ENCODE measurements around the gene CNTNAP2. TPM values are rescaled to one million over a fixed set of nuclear protein-coding genes. Genes with fewer than 3 reads are reported as not detected.

Gene CNTNAP2
- total and polyA plus RNA-seq, 4 donors = 0.14 to 2.3 (median 1.1) TPM

DNA sequence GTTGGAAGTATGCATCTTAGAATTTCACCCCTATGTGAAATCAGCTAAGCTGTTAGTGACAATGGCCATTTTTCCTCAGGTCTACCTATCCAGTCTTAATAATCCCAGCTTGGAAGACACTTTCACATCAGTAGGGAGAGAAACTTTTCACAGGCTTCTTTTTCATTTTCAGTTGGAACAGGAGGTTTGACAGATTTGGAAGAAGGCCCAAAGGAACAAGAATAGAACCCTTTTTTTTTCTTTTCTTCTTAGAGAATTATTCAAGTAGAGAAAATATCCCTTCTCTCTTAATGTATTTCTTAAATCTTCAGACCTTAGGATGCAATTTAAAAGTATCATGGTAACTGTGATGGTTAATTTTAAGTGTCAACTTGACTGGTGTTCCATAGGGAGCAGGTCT is 2063.5 kb downstream of the CNTNAP2 start:
- Histone ChIP-seq H3K9ac (ENCODE audit: low read depth in 1 of 2, low read length in 2 of 2) (no peak overlapping the region), H3K27ac (ENCODE audit: low read depth in 1 of 2, low read length in 2 of 2) (no peak overlapping the region), H3K4me3 (ENCODE audit: low read depth in 1 of 3, low read length in 3 of 3) (no peak overlapping the region), H3K4me1 (ENCODE audit: control insufficient read depth in 4 of 4, insufficient read depth in 4 of 4, low read length in 3 of 4) (no peaks in the 10 kb centered on the region), H3K9me3 (ENCODE audit: control insufficient read depth in 4 of 4, low read length in 3 of 4) (no peaks in the 10 kb centered on the region), H3K27me3 (ENCODE audit: control insufficient read depth in 4 of 4, insufficient read depth in 4 of 4, low read length in 3 of 4) (peaks cover 0 to 9% (median 0%) of the 10 kb centered on the region in 4 donors), H3K36me3 (ENCODE audit: control insufficient read depth in 4 of 4, insufficient read depth in 3 of 4, low read depth in 1 of 4, low read length in 3 of 4) (no peaks in the 10 kb centered on the region)
- no peak for DNase-seq (ENCODE audit: low spot score)
- no peak for TF ChIP-seq FOXA1 (IDR thresholded peaks at IDR 0.05)
- no peak for TF ChIP-seq FOXA2 (IDR thresholded peaks at IDR 0.05)
- no peak for TF ChIP-seq HNF4G (IDR thresholded peaks at IDR 0.05)
- no peak for TF ChIP-seq JUND (IDR thresholded peaks at IDR 0.05)
- TF ChIP-seq YY1 (IDR thresholded peaks at IDR 0.05) = no peak
- TF ChIP-seq TAF1 (conservative IDR thresholded peaks at IDR 0.05) = no peak
- TF ChIP-seq, protein P1, sequence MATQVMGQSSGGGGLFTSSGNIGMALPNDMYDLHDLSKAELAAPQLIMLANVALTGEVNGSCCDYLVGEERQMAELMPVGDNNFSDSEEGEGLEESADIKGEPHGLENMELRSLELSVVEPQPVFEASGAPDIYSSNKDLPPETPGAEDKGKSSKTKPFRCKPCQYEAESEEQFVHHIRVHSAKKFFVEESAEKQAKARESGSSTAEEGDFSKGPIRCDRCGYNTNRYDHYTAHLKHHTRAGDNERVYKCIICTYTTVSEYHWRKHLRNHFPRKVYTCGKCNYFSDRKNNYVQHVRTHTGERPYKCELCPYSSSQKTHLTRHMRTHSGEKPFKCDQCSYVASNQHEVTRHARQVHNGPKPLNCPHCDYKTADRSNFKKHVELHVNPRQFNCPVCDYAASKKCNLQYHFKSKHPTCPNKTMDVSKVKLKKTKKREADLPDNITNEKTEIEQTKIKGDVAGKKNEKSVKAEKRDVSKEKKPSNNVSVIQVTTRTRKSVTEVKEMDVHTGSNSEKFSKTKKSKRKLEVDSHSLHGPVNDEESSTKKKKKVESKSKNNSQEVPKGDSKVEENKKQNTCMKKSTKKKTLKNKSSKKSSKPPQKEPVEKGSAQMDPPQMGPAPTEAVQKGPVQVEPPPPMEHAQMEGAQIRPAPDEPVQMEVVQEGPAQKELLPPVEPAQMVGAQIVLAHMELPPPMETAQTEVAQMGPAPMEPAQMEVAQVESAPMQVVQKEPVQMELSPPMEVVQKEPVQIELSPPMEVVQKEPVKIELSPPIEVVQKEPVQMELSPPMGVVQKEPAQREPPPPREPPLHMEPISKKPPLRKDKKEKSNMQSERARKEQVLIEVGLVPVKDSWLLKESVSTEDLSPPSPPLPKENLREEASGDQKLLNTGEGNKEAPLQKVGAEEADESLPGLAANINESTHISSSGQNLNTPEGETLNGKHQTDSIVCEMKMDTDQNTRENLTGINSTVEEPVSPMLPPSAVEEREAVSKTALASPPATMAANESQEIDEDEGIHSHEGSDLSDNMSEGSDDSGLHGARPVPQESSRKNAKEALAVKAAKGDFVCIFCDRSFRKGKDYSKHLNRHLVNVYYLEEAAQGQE (IDR thresholded peaks at IDR 0.05) = no peak
- TF ChIP-seq HNF4A (conservative IDR thresholded peaks at IDR 0.05) = no peak
- TF ChIP-seq NR2F2 (IDR thresholded peaks at IDR 0.05) = no peak

DNA sequence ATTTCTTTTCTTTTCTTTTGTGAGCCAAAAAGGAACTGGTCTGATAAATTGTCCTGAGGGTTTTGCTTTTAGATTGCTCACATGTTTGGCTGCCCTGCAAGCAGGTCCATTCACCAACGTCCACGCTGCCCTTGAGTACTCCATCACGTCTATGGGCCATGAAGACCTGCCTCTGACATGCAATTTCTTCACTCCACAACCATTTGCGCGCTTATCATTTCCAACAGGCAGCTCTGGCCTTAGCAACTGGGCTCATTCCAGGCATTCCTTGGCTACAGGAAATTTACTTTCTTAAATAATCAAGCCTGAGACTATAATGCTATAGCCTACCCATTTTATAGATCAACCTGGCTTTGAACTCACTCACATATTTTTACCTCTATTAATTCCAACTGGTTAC is 2065.7 kb downstream of the CNTNAP2 start:
- H3K9me3 ChIP-seq (ENCODE audit: control insufficient read depth in 4 of 4, low read length in 3 of 4) = no peaks in the 10 kb centered on the region
- TF ChIP-seq, protein P2, sequence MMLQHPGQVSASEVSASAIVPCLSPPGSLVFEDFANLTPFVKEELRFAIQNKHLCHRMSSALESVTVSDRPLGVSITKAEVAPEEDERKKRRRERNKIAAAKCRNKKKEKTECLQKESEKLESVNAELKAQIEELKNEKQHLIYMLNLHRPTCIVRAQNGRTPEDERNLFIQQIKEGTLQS (IDR thresholded peaks at IDR 0.05) = no peak
- TF ChIP-seq, protein P3, sequence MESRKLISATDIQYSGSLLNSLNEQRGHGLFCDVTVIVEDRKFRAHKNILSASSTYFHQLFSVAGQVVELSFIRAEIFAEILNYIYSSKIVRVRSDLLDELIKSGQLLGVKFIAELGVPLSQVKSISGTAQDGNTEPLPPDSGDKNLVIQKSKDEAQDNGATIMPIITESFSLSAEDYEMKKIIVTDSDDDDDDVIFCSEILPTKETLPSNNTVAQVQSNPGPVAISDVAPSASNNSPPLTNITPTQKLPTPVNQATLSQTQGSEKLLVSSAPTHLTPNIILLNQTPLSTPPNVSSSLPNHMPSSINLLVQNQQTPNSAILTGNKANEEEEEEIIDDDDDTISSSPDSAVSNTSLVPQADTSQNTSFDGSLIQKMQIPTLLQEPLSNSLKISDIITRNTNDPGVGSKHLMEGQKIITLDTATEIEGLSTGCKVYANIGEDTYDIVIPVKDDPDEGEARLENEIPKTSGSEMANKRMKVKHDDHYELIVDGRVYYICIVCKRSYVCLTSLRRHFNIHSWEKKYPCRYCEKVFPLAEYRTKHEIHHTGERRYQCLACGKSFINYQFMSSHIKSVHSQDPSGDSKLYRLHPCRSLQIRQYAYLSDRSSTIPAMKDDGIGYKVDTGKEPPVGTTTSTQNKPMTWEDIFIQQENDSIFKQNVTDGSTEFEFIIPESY (IDR thresholded peaks at IDR 0.05) = no peak
- TF ChIP-seq JUND (IDR thresholded peaks at IDR 0.05) = no peak
- no peak for TF ChIP-seq HNF4A (conservative IDR thresholded peaks at IDR 0.05)
- TF ChIP-seq, protein P1 (IDR thresholded peaks at IDR 0.05) = no peak
- no peak for TF ChIP-seq RAD21 (IDR thresholded peaks at IDR 0.05)
- no peak for TF ChIP-seq GABPA (IDR thresholded peaks at IDR 0.05 in 1 of 2, conservative IDR thresholded peaks at IDR 0.05 in 1 of 2)
- TF ChIP-seq CTCF (IDR thresholded peaks at IDR 0.05; ENCODE audit: low read depth, low read length, missing input control) = no peak
- TF ChIP-seq, protein P4, sequence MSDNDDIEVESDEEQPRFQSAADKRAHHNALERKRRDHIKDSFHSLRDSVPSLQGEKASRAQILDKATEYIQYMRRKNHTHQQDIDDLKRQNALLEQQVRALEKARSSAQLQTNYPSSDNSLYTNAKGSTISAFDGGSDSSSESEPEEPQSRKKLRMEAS (IDR thresholded peaks at IDR 0.05) = no peak
- no peak for TF ChIP-seq FOXA2 (IDR thresholded peaks at IDR 0.05)
- no peak for TF ChIP-seq EGR1 (IDR thresholded peaks at IDR 0.05; ENCODE audit: low read depth in 2 of 2)
- TF ChIP-seq NR2F2 (IDR thresholded peaks at IDR 0.05) = no peak
- TF ChIP-seq SP1 (IDR thresholded peaks at IDR 0.05) = no peak
- no peak for TF ChIP-seq FOXA1 (IDR thresholded peaks at IDR 0.05)
- no peak for TF ChIP-seq HNF4G (IDR thresholded peaks at IDR 0.05)
- no peak for TF ChIP-seq YY1 (IDR thresholded peaks at IDR 0.05)
- TF ChIP-seq RXRA (IDR thresholded peaks at IDR 0.05) = no peak
- no peak for TF ChIP-seq TAF1 (conservative IDR thresholded peaks at IDR 0.05)
- WGBS = 67% methylated on average over 5 of the region's 5 CpGs
- no peak overlapping the region for H3K4me3 ChIP-seq (ENCODE audit: low read depth in 1 of 3, low read length in 3 of 3)
- no peaks in the 10 kb centered on the region for H3K36me3 ChIP-seq (ENCODE audit: control insufficient read depth in 4 of 4, insufficient read depth in 3 of 4, low read depth in 1 of 4, low read length in 3 of 4)
- no peak for DNase-seq (ENCODE audit: low spot score)
- peaks cover 0 to 8% (median 0%) of the 10 kb centered on the region in 4 donors for H3K27me3 ChIP-seq (ENCODE audit: control insufficient read depth in 4 of 4, insufficient read depth in 4 of 4, low read length in 3 of 4)
- H3K27ac ChIP-seq (ENCODE audit: low read depth in 1 of 2, low read length in 2 of 2) = no peak overlapping the region
- H3K4me1 ChIP-seq (ENCODE audit: control insufficient read depth in 4 of 4, insufficient read depth in 4 of 4, low read length in 3 of 4) = no peaks in the 10 kb centered on the region
- no peak overlapping the region for H3K9ac ChIP-seq (ENCODE audit: low read depth in 1 of 2, low read length in 2 of 2)
